Activated CD8-positive, alpha-beta memory T cell treated with anti-CD3 and anti-CD28 coated beads for 48 hours (primary cell): ENCODE data around the gene NRP2.

Experiments
- DNase-seq, 3 experiments: peaks; one replicate each; pipeline ENCODE4 v3.0.0-alpha.2; 2020; ENCODE audit warnings: low read depth in 2 of 3, low spot score in 2 of 3

The NRP2 gene

GRCh38 chr2:205802941-205803340, 120.6 kb downstream of the NRP2 start:
- no peak for DNase-seq

GRCh38 chr2:205803500-205803899, 121.2 kb downstream of the NRP2 start:
- DNase-seq, result no peak

GRCh38 chr2:205805136-205805535, 122.8 kb downstream of the NRP2 start:
- DNase-seq, result no peak

- DNase-seq, result no peak
Observed at GRCh38 chr2:205806143-205806905, 124.0 kb downstream of the NRP2 start.

GRCh38 chr2:205807229-205807628, 124.9 kb downstream of the NRP2 start:
- DNase-seq, result no peak

- DNase-seq, result no peak
Observed at GRCh38 chr2:205807758-205808157, 125.5 kb downstream of the NRP2 start.

GRCh38 chr2:205808486-205809121, 126.3 kb downstream of the NRP2 start:
- DNase-seq, result no peak

- DNase-seq, result no peak
Observed at GRCh38 chr2:205811387-205811786, 129.1 kb downstream of the NRP2 start.

GRCh38 chr2:205814039-205814364, 131.7 kb downstream of the NRP2 start:
- DNase-seq, result no peak

GRCh38 chr2:205815673-205816072, 133.4 kb downstream of the NRP2 start:
- DNase-seq, result no peak

GRCh38 chr2:205816268-205816667, 134.0 kb downstream of the NRP2 start:
- no peak for DNase-seq

GRCh38 chr2:205822579-205822978, 140.3 kb downstream of the NRP2 start:
- DNase-seq, result no peak

GRCh38 chr2:205827809-205828365, 145.6 kb downstream of the NRP2 start:
- no peak for DNase-seq

- DNase-seq, result no peak
Observed at GRCh38 chr2:205833864-205834263, 151.6 kb downstream of the NRP2 start.

- DNase-seq, result no peak
Observed at GRCh38 chr2:205834796-205835195, 152.5 kb downstream of the NRP2 start.

GRCh38 chr2:205835251-205835791, 153.0 kb downstream of the NRP2 start:
- no peak for DNase-seq

GRCh38 chr2:205835923-205836322, 153.6 kb downstream of the NRP2 start:
- no peak for DNase-seq

- no peak for DNase-seq
Observed at GRCh38 chr2:205836477-205837221, 154.3 kb downstream of the NRP2 start.

GRCh38 chr2:205837663-205838062, 155.4 kb downstream of the NRP2 start:
- no peak for DNase-seq

- no peak for DNase-seq
Observed at GRCh38 chr2:205845446-205845845, 163.1 kb downstream of the NRP2 start.
